Esophagus squamous epithelium (tissue), 5 donors: ENCODE measurements around the gene IBA57. TPM values are rescaled to one million over a fixed set of nuclear protein-coding genes. Genes with fewer than 3 reads are reported as not detected.

Source experiments
- DNase-seq: peaks from one replicate; lab custom pipeline; 2025; lab: John Stamatoyannopoulos, UW
- H3K27ac ChIP-seq, 4 donors: fragments of 200-600 bp; sonication (generic); one replicate each; pipeline ENCODE4 v1.5.1; 2016 to 2019; ENCODE audit warnings: mild to moderate bottlenecking in 1 of 4
- H3K27me3 ChIP-seq, 4 donors: fragments of 200-600 bp; sonication (generic); 1 replicate in 3 of 4; 2 replicates in 1 of 4; pipeline versions ENCODE4 v1.5.1 to v1.6.0; 2017 to 2021; ENCODE audit warnings: antibody characterized with exemption in 1 of 4
- H3K36me3 ChIP-seq, 3 donors: fragments of 200-600 bp; sonication (generic); one replicate each; pipeline ENCODE4 v1.5.1; 2016 to 2019
- H3K4me1 ChIP-seq, 3 donors: fragments of 200-600 bp; sonication (generic); one replicate each; pipeline ENCODE4 v1.5.1; 2017 to 2019
- H3K4me3 ChIP-seq, 4 donors: fragments of 200-600 bp; sonication (generic); 1 replicate in 3 of 4; 2 replicates in 1 of 4; pipeline ENCODE4 v1.5.1; 2016 to 2019; ENCODE audit warnings: mild to moderate bottlenecking in 2 of 4, moderate library complexity in 1 of 4
- H3K9me3 ChIP-seq, 3 donors: fragments of 200-600 bp; sonication (generic); one replicate each; pipeline ENCODE4 v1.5.1; 2016 to 2019
- POLR2A ChIP-seq, 4 donors: fragments of 450-650 bp; IDR thresholded peaks; one replicate each; pipeline ENCODE4 v1.6.1; 2017; ENCODE audit warnings: antibody characterized with exemption in 4 of 4, mild to moderate bottlenecking in 4 of 4, moderate library complexity in 3 of 4
- WGBS, 2 donors: methylation state at CpG; one replicate each; pipeline ENCODE4 v1.1.5; 2018; 5-methylcytosine and 5-hydroxymethylcytosine counted together
- intact Hi-C: fragments of 100-400 bp; cut with DNase I; formaldehyde crosslinking; loops from one replicate; pipeline ENCODE4 v1.15.0; 2022
- total RNA-seq, 4 donors: library from RNA; depleted of rRNA; stranded (reverse); fragments of >200 nt; gene quantifications; one replicate each; pipeline ENCODE4 v1.1.0, GENCODE V29; 2016
- TF ChIP-seq, protein P1 (sequence below), 6 experiments: fragments of 450-650 bp in 4 of 6; fragments of 200-600 bp in 2 of 6; sonication (generic) in 2 of 6; IDR thresholded peaks; one replicate each; pipeline ENCODE4 v1.5.1; 2016 to 2019; ENCODE audit warnings: antibody characterized with exemption in 6 of 6, mild to moderate bottlenecking in 4 of 6, moderate library complexity in 4 of 6
- donor health status: DM: yes; HTN: yes; CAD: no.

IBA57 gene
- total RNA-seq, 4 donors from 2014 or later, result 4.8 to 9.1 (median 5.7) TPM

GRCh38 chr1:228210076-228210651 is 44.6 kb downstream of the IBA57 start:
- Histone ChIP-seq H3K4me1 (peaks cover 6 to 52% (median 18%) of the 10 kb centered on the region in 3 donors), H3K36me3 (no peaks in the 10 kb centered on the region), H3K4me3 (no peak overlapping the region), H3K27ac (no peak overlapping the region), H3K9me3 (no peaks in the 10 kb centered on the region), H3K27me3 (peaks cover 0 to 60% (median 0%) of the 10 kb centered on the region in 4 donors)
- DNase-seq, result no peak
- TF ChIP-seq, protein P1, sequence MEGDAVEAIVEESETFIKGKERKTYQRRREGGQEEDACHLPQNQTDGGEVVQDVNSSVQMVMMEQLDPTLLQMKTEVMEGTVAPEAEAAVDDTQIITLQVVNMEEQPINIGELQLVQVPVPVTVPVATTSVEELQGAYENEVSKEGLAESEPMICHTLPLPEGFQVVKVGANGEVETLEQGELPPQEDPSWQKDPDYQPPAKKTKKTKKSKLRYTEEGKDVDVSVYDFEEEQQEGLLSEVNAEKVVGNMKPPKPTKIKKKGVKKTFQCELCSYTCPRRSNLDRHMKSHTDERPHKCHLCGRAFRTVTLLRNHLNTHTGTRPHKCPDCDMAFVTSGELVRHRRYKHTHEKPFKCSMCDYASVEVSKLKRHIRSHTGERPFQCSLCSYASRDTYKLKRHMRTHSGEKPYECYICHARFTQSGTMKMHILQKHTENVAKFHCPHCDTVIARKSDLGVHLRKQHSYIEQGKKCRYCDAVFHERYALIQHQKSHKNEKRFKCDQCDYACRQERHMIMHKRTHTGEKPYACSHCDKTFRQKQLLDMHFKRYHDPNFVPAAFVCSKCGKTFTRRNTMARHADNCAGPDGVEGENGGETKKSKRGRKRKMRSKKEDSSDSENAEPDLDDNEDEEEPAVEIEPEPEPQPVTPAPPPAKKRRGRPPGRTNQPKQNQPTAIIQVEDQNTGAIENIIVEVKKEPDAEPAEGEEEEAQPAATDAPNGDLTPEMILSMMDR (IDR thresholded peaks at IDR 0.05), result no peak
- TF ChIP-seq POLR2A (IDR thresholded peaks at IDR 0.05), result no peak
- intact Hi-C loops, result no loop called here
- WGBS, 2 donors, result 75% methylated on average over 5 of the region's 11 CpGs; no CpG with 5 or more reads in 1 of the 2 donors

DNA sequence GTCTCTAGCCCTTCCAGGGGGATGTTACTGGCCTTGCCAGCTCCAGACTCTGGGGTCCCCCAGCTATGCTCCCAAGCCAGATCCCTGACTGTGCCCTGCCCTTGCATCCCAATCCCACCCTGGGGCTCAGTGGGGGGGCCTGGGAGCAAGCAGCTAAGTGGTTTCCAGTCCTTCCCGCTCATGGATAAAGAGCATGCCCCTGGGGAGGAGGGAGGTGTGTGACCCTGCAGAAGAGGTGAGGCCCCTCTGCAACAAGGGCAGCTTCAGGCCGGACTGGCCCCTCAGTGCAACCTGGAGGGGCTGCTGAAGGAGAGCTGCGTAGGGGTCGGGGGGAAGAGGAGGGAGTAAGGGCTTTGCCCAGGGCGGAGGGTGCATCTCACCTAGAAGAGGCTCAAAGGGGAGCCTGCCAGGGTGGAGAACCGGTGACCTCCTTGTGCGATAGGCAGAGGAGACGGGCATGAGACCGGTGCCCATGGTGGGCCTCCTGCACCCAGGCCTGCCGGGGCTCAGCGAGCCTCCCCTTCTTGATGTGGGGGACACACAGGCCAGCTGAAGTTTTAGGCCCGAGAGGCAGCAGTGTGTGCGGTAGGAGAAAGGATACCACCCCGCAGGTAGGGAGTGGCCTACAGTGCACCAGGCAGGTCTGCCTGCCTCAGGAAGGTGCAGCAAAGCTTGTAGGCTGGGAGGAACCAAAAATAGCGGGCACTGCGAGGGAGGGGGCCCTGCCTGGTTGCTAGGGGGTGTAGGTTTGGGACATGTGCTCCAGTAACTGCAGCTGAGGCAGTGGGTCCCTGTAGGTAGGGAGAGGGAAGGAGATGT is 45.3 kb downstream of the IBA57 start:
- Histone ChIP-seq H3K27me3 (peaks cover 0 to 56% (median 0%) of the 10 kb centered on the region in 4 donors), H3K4me3 (no peak overlapping the region), H3K27ac (no peak overlapping the region), H3K4me1 (peaks cover 6 to 59% (median 18%) of the 10 kb centered on the region in 3 donors), H3K9me3 (no peaks in the 10 kb centered on the region), H3K36me3 (no peaks in the 10 kb centered on the region)
- TF ChIP-seq, protein P1 (IDR thresholded peaks at IDR 0.05), result no peak
- TF ChIP-seq POLR2A (IDR thresholded peaks at IDR 0.05), result no peak
- DNase-seq, result no peak
- intact Hi-C loops, result no loop called here
- 83% methylated on average over 10 to 12 of the region's 16 CpGs for WGBS, 2 donors

- Histone ChIP-seq H3K27me3 (peaks cover 0 to 47% (median 0%) of the 10 kb centered on the region in 4 donors), H3K36me3 (peaks cover 0 to 4% (median 0%) of the 10 kb centered on the region in 3 donors), H3K27ac (no peak overlapping the region), H3K9me3 (no peaks in the 10 kb centered on the region), H3K4me1 (peaks cover 6 to 51% (median 18%) of the 10 kb centered on the region in 3 donors), H3K4me3 (no peak overlapping the region)
- DNase-seq, result no peak
- intact Hi-C loops, result no loop called here
- 75 to 91% methylated on average over 7 to 14 of the region's 96 CpGs for WGBS, 2 donors
- TF ChIP-seq, protein P1 (IDR thresholded peaks at IDR 0.05), result no peak
- no peak for TF ChIP-seq POLR2A (IDR thresholded peaks at IDR 0.05)
Measured at GRCh38 chr1:228211531-228212414, 46.2 kb downstream of the IBA57 start.

DNA sequence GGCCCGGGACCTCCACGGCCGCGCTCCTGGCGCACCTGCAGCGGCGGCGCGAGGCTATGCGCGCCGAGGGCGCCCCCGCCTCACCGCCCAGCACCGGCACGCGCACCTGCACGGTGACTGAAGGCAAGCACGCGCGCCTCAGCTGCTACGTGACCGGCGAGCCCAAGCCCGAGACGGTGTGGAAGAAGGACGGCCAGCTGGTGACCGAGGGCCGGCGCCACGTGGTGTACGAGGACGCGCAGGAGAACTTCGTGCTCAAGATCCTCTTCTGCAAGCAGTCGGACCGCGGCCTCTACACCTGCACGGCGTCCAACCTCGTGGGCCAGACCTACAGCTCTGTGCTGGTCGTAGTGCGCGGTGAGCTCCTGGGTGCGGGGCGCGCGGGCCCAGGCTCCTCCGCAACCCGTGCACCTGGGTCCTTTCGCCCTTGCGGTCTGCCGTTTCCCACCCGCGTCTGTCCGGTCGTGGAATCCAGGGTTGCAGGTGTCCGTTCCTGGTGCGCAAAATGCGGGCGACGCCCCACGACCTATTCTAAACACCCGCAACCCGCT is 46.9 kb downstream of the IBA57 start:
- WGBS, 2 donors, result 91% methylated on average over 19 of the region's 66 CpGs; no CpG with 5 or more reads in 1 of the 2 donors
- intact Hi-C loops, result no loop called here
- H3K27me3 ChIP-seq, result peaks cover 0 to 40% (median 0%) of the 10 kb centered on the region in 4 donors
- peaks cover 0 to 11% (median 0%) of the 10 kb centered on the region in 3 donors for H3K36me3 ChIP-seq
- no peaks in the 10 kb centered on the region for H3K9me3 ChIP-seq
- no peak for DNase-seq
- H3K4me1 ChIP-seq, result peaks cover 6 to 46% (median 18%) of the 10 kb centered on the region in 3 donors
- TF ChIP-seq POLR2A (IDR thresholded peaks at IDR 0.05), result no peak
- TF ChIP-seq, protein P1 (IDR thresholded peaks at IDR 0.05), result no peak
- peak overlapping the region in 3 of 4 donors; percentile 62 to 76 (median 62) for H3K4me3 ChIP-seq
- H3K27ac ChIP-seq, result peak overlapping the region in 1 of 4 donors; percentile 79
